HUDEP-2 (cell line): Measurements from ENCODE around the gene MTERF4.

ENCODE experiments used
- DNase-seq, 76 experiments: peaks; one replicate each; lab custom pipeline; 2025; ENCODE audit not compliant: unreplicated experiment in 76 of 76; lab: John Stamatoyannopoulos, UW

MTERF4 gene

GRCh38 chr2:241051578-241052487, 50.3 kb downstream of the MTERF4 start:
- no peak for DNase-seq

GRCh38 chr2:241050624-241051577, 51.2 kb downstream of the MTERF4 start:
- no peak for DNase-seq

GRCh38 chr2:241049739-241050623, 52.1 kb downstream of the MTERF4 start:
- no peak for DNase-seq

GRCh38 chr2:241048949-241049343, 53.1 kb downstream of the MTERF4 start:
- no peak for DNase-seq

- no peak for DNase-seq
Observed at GRCh38 chr2:241048149-241048948, 53.7 kb downstream of the MTERF4 start.

GRCh38 chr2:241047253-241048010, 54.7 kb downstream of the MTERF4 start:
- DNase-seq: no peak
